Activated CD4-positive, CD25-positive, alpha-beta regulatory T cell (primary cell): Measurements from ENCODE around the gene GLUD2.
"Not testable (repeated sequence)": the region's sequence is repeated elsewhere in the genome, so short reads cannot be mapped to it uniquely, and the experiment has no call there.

ENCODE experiments used
- DNase-seq, 4 experiments: peaks; one replicate each; lab custom pipeline; 2025; lab: John Stamatoyannopoulos, UW

GLUD2 gene

GRCh38 chrX:121047441-121048419 lies at the start of gene GLUD2:
GLUD2 (plus strand) TSS chrX:121047610; CDS start chrX:121047685, 75 bp downstream.
- not testable (repeated sequence) for DNase-seq

- no peak for DNase-seq
Measured at GRCh38 chrX:120999413-120999812, 48.0 kb upstream of the GLUD2 start.

- no peak for DNase-seq
Measured at GRCh38 chrX:121000589-121000988, 46.8 kb upstream of the GLUD2 start.

- no peak for DNase-seq
Measured at GRCh38 chrX:121008920-121009319, 38.5 kb upstream of the GLUD2 start.

GRCh38 chrX:121009764-121010163 lies 37.6 kb upstream of the GLUD2 start:
- no peak for DNase-seq

- DNase-seq, result no peak
Measured at GRCh38 chrX:121010218-121010617, 37.2 kb upstream of the GLUD2 start.

- DNase-seq, result no peak
Measured at GRCh38 chrX:121011254-121011653, 36.2 kb upstream of the GLUD2 start.

- no peak for DNase-seq
Measured at GRCh38 chrX:121013897-121014455, 33.4 kb upstream of the GLUD2 start.

GRCh38 chrX:121014826-121015225 lies 32.6 kb upstream of the GLUD2 start:
- no peak for DNase-seq

GRCh38 chrX:121028419-121028818 lies 19.0 kb upstream of the GLUD2 start:
- no peak for DNase-seq

- DNase-seq, result no peak
Measured at GRCh38 chrX:121030083-121030482, 17.3 kb upstream of the GLUD2 start.

- DNase-seq, result no peak
Measured at GRCh38 chrX:121032531-121032930, 14.9 kb upstream of the GLUD2 start.

- no peak for DNase-seq
Measured at GRCh38 chrX:121036137-121036536, 11.3 kb upstream of the GLUD2 start.

GRCh38 chrX:121036951-121037350 lies 10.5 kb upstream of the GLUD2 start:
- DNase-seq, result no peak

GRCh38 chrX:121050781-121051180 lies 3.4 kb downstream of the GLUD2 start:
- DNase-seq, result no peak

- no peak for DNase-seq
Measured at GRCh38 chrX:121052122-121052521, 4.7 kb downstream of the GLUD2 start.

GRCh38 chrX:121062289-121062688 lies 14.9 kb downstream of the GLUD2 start:
- no peak for DNase-seq

- no peak for DNase-seq
Measured at GRCh38 chrX:121064579-121064978, 17.2 kb downstream of the GLUD2 start.

- DNase-seq, result not testable (repeated sequence)
Measured at GRCh38 chrX:121084247-121084646, 36.8 kb downstream of the GLUD2 start.

- no peak for DNase-seq
Measured at GRCh38 chrX:121084903-121085611, 37.6 kb downstream of the GLUD2 start.

GRCh38 chrX:121085612-121086010 lies 38.2 kb downstream of the GLUD2 start:
- no peak for DNase-seq

- no peak for DNase-seq
Measured at GRCh38 chrX:121093011-121093410, 45.6 kb downstream of the GLUD2 start.
